Kidney epithelial cell (primary cell): ENCODE data around the gene PPP2R1B. TPM values are rescaled to one million over a fixed set of nuclear protein-coding genes. Genes with fewer than 3 reads are reported as not detected.

Experiments
- DNase-seq: peaks from one replicate; pipeline ENCODE4 v3.0.0-alpha.2; 2010; ENCODE audit warnings: low read depth
- H3K27me3 ChIP-seq: 2 replicates; pipeline ENCODE4 v1.6.0; 2011; ENCODE audit warnings: low read length; ENCODE audit not compliant: control insufficient read depth, insufficient read depth
- H3K36me3 ChIP-seq: 2 replicates; pipeline ENCODE4 v1.5.1; 2011; ENCODE audit warnings: low read length; ENCODE audit not compliant: control insufficient read depth, insufficient read depth
- H3K4me3 ChIP-seq: 2 replicates; pipeline ENCODE4 v1.5.1; 2011; ENCODE audit warnings: low read depth, mild to moderate bottlenecking, control low read depth, low read length
- total RNA-seq: library from RNA; depleted of rRNA; stranded (reverse); fragments of >200 nt; gene quantifications from 2 replicates; pipeline ENCODE4 v1.2.3, GENCODE V29; 2015
- TF ChIP-seq, protein P1 (sequence below): IDR thresholded peaks from 2 replicates; pipeline ENCODE4 v1.5.1; 2011; ENCODE audit warnings: mild to moderate bottlenecking, moderate library complexity, low read length, control low read depth, inconsistent platforms; ENCODE audit not compliant: insufficient read depth, poor library complexity, severe bottlenecking

PPP2R1B gene
- total RNA-seq, 1 donor from 2014 or later: 34.5 TPM

DNA sequence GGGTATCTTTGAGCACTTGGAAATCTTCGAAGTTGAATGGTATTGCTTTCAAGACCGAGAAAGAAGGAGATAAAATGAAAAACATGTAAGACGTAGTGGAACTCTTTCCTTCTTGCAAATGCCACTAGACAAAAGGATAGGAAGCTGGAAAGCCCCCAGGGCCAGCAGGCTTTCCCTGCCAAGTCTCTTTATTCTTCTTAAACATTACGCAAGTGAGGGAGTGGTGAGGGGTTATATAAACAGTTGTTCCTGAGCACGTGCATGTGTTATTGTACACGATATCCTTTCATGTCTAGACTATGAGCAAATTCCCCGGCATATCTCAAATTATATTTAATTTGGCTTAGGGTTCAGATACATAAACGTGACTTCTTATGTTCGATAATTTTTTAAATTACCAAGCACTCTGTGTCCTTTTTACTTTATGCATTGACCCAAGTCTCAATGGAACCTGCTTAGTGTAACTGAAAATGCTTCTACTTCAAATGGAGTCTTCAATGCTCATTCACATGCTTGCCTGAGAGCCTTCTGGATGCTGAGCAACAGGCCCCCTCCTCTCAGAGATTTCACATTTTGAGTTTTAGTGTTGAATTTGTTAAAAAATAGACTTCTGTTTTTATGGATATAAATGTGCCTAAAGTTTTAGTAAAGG is 59.0 kb downstream of the PPP2R1B start:
- Histone ChIP-seq H3K36me3 (no peaks in the 10 kb centered on the region), H3K4me3 (no peak overlapping the region), H3K27me3 (no peaks in the 10 kb centered on the region)
- DNase-seq: no peak
- TF ChIP-seq, protein P1, sequence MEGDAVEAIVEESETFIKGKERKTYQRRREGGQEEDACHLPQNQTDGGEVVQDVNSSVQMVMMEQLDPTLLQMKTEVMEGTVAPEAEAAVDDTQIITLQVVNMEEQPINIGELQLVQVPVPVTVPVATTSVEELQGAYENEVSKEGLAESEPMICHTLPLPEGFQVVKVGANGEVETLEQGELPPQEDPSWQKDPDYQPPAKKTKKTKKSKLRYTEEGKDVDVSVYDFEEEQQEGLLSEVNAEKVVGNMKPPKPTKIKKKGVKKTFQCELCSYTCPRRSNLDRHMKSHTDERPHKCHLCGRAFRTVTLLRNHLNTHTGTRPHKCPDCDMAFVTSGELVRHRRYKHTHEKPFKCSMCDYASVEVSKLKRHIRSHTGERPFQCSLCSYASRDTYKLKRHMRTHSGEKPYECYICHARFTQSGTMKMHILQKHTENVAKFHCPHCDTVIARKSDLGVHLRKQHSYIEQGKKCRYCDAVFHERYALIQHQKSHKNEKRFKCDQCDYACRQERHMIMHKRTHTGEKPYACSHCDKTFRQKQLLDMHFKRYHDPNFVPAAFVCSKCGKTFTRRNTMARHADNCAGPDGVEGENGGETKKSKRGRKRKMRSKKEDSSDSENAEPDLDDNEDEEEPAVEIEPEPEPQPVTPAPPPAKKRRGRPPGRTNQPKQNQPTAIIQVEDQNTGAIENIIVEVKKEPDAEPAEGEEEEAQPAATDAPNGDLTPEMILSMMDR: no peak

DNA sequence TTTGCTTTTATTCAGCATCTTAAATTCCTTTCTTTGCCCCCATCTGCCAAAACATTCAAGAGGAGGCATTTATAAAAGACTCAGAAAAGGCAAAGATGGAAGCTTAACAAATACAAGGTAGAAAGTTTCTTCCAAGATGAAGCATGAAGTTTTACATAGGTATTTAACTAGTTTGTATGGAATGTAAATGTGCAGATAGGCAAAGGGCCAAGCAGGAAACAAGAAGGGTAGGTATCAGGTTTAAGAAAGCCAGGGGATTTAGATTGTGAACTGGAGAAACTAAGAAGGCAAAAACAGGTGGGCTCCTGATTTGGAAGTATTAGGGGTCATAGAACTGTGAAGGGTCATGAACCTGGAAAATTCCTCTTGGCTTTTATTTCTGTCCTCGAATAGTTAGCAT is 62.6 kb downstream of the PPP2R1B start:
- TF ChIP-seq, protein P1: no peak
- Histone ChIP-seq H3K27me3 (no peaks in the 10 kb centered on the region), H3K36me3 (no peaks in the 10 kb centered on the region), H3K4me3 (no peak overlapping the region)
- no peak for DNase-seq

DNA sequence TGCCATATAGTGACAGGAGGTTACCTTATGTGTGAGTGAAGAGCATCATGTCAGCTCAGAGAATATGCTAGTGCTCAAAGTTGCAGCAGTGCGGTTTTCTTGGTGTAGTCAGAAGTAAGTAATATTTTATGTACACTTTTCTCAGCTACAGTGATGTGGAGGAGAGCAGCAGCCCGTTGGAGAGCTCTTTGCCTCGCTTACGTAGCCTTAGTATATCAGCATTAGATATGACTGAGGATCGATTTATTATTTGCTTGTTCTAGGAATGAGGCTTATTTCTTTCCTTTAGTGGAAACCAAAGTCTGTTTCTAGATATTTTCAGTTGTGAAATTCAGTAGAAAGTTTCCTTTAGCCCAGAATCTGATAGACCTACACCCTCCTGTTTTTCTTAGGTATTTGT is 63.6 kb downstream of the PPP2R1B start:
- Histone ChIP-seq H3K4me3 (no peak overlapping the region), H3K36me3 (no peaks in the 10 kb centered on the region), H3K27me3 (no peaks in the 10 kb centered on the region)
- TF ChIP-seq, protein P1: no peak
- DNase-seq: no peak

DNA sequence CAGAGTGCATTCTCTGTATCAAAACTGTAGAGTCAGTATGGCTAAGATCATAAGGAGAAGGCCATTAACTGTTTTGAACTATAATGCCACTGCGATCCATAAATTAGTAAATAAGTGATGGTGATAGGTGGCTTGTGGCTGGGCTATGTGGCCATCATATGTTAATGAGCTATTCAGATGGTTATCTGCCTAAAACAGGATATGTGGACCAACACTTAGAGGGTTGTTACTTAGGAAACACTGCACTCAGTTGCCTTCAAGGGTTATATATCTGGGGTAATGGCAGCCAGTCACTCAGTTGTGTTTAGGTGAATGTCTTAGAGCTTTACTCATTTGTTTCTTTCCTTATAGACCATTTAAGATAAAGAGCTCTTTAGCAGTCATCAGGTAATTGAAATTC is 66.0 kb downstream of the PPP2R1B start:
- TF ChIP-seq, protein P1: no peak
- no peak for DNase-seq
- H3K27me3 ChIP-seq: no peaks in the 10 kb centered on the region
- no peaks in the 10 kb centered on the region for H3K36me3 ChIP-seq
- H3K4me3 ChIP-seq: no peak overlapping the region

DNA sequence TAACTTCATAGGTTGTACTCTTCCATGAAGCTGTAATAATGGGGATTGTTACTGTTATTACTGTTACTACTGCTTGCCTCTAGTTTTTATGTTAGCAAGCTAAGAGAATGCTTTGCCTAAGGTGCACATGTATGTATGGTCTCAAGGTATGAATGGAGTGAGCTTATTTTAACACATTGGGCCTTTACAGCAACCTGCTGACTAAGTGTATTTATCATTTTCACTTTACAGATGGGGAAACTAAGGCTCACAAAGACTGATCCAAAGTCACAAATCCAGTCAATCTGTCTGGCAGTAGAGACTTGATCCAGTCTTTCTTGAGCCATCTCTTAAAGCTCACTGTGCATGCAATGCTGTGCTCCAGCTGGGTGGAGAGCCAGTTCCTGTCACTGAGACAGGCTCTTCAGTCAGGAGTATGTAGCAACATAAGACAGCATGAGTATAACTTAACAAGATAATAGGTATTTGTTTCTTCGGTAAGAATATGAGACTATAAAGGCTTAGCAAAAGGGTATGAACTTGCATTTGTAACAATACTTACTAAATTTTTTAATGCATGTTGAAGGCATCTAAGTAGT is 66.5 kb downstream of the PPP2R1B start:
- Histone ChIP-seq H3K4me3 (no peak overlapping the region), H3K36me3 (no peaks in the 10 kb centered on the region), H3K27me3 (no peaks in the 10 kb centered on the region)
- TF ChIP-seq, protein P1: no peak
- DNase-seq: no peak

DNA sequence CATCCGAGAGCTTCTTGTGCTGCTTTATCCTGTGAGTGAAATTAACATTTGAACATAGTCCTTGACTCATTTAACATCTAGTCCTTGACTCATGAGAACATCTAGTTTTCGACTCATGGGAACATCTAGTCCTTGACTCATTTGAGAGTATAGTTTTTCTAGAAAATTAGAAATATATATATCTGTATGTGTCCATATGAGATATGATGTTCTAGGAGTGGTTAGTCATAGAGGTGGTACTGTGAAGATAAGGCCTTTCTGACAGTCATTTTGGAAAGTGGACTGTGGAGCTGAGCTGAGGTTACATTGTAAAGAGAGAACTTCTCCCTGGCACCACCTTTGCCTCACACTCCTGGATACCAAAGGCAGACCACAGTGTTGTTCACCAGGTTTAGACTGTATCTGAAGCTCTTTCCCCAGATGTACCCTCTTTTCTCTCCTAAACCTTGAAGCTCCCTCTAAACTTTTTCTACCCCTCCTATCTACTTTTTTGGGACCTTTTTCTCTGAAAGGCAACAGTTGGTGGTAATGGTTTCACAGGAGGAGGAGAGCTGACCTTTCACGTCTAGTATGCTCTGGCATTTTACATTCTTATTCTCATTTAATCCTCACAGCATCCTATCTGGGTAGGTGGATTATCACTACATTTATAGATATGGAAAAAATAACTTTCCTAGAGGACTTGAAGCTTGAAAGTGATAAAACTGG is 67.2 kb downstream of the PPP2R1B start:
- no peak for DNase-seq
- no peaks in the 10 kb centered on the region for H3K36me3 ChIP-seq
- TF ChIP-seq, protein P1: no peak
- H3K4me3 ChIP-seq: no peak overlapping the region
- no peaks in the 10 kb centered on the region for H3K27me3 ChIP-seq
